ENCODE results near the gene POC5.

The POC5 gene

GRCh38 chr5:75660678-75661465 lies 56.4 kb downstream of the POC5 start:
- DNase-seq = no peak
- no peak for ATAC-seq

GRCh38 chr5:75659791-75660450 lies 57.3 kb downstream of the POC5 start:
- ATAC-seq (no peak), DNase-seq (no peak)

DNA sequence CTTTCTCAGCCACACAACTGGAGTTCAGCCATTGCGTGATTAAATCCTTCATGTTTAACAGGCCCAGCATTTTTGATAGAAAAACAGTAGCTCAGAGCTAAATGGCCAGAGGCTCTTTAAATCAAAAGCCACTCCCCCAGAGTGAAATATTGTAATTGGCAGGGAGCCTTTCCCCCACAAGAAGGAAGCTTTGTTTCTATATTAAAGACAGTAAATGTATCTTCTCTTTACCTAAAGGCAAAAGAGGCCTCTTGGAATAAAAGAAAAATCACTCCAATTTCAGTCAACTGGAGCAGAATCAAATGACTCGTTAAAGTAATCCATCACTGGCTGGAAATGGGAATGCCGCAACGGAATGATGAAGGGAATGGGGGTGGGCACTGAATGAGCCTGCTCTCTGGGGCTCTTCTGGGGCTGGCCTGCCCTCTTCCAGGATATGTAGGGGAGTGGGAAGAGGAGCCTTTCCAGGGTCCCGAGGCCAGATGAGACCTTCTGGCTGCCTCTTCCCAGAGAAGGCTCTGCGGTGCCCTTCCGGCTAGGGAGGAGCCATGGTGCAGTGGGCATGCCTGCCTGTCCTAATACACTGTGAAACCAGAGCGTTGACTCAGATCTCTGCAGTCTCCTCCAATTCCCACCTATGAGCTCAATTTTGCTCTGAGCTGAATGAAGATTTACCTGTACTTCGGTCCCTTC lies 60.8 kb downstream of the POC5 start:
- no peak for DNase-seq
- no peak for ATAC-seq

DNA sequence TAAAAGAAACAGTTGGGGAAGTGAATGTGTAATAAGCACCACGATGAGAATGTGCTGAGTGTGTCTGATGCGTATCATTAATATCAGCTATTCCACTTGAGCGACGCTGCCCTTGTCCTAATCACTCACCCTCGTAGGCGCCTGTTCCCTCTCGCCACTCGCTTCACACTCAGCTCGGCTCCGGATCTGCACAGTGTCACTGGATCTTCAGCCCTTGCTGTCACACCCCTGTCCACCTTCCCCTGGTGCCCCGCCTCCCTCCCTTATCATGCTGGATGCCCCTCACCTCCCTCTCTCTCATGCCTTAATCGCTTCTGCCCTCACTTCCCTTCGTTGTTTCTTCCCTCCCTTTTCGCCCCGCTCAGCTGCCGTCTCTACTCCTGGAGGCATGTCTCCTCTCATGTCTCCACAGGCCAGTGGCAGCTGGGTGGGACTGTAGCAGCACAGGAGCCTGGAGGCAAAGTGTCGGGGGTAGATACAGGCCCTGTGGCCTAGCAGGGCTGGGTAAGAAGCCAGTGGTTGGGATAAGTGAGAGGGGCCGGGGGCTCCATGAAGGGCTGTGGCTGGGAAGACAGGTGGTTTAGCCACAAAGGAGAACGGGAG lies 62.4 kb downstream of the POC5 start:
- ATAC-seq = no peak

DNA sequence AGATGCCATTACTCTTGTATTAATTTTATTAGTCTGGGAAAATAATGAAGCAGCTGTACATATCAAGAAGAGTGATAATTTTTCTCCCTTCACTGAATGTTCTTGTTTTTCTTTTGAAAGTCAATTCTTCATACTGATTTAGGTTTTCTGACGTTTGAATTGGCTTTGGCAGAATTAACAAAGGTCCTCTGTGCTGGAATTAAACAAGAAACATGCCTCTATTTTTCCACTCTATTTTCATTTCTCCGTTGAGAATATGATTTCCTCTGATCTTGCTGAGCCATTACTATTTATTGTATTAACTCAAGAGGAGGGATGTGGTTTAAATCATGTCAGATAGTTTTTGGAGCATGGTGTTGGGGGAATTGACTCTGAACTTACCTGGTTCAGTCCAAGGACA lies 63.7 kb downstream of the POC5 start:
- DNase-seq (no peak), ATAC-seq (no peak)

More for the DNA sequence above, 62.4 kb downstream of the POC5 start:
- DNase-seq = no peak

DNA sequence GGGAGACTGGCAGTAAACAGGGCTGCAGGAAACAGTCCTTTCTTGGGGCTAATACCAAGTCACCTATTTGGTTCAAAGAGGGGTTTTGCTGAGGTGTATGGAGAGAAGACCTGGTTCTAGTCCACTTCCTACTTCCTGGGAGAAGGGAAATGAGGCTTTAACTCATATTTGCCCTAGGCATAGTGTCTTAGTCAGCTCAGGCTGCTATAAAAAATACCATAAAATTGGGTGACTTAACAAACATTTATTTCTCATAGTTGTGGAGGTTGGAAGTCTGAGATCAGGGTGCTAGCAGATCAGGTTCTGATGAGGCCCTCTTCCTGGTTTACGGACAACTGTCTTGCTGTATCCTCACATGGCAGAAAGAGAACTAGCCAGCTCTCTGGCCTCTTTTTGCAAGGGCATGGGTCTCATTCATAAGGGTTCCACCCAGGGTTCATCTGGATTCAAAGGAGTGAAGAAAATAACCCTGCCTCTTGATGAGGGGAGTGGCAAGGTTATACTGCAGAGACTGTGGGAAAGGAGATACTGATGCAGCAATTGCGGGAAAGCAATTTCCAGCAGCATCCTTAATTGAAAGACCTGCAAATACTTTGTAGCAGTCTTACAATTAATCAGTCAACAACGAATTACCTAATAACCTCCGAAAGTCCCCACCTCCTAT lies 65.5 kb downstream of the POC5 start:
- no peak for ATAC-seq

GRCh38 chr5:75648712-75649111 lies 68.5 kb downstream of the POC5 start:
- no peak for ATAC-seq
- no peak for DNase-seq

More for the DNA sequence above, 65.5 kb downstream of the POC5 start:
- no peak for DNase-seq

- no peak for ATAC-seq
- no peak for DNase-seq
These were observed 76.4 kb downstream of the POC5 start for GRCh38 chr5:75640826-75641225.

GRCh38 chr5:75640395-75640794 lies 76.8 kb downstream of the POC5 start:
- no peak for DNase-seq
- no peak for ATAC-seq

- no peak for DNase-seq
- no peak for ATAC-seq
These were observed 77.5 kb downstream of the POC5 start for GRCh38 chr5:75639535-75640311.

DNA sequence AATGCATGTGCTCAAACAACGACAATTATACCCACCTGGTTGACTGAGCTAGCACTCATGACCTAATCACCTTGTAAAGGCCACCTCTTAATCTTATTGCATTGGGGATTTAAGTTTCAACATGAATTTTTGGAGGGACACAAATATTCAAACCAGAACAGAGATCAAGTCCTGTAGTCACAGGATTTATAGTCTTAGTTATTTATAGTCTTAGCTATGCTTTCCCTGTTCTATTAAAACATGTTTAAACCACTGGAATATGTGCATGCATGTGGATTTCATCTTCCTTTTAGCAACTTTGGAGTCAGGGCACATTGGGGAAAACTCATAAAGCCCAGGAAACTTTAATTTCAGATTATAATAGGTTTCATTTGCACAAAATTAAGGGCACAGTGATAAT lies 79.3 kb downstream of the POC5 start:
- ATAC-seq (no peak), DNase-seq (no peak)

DNA sequence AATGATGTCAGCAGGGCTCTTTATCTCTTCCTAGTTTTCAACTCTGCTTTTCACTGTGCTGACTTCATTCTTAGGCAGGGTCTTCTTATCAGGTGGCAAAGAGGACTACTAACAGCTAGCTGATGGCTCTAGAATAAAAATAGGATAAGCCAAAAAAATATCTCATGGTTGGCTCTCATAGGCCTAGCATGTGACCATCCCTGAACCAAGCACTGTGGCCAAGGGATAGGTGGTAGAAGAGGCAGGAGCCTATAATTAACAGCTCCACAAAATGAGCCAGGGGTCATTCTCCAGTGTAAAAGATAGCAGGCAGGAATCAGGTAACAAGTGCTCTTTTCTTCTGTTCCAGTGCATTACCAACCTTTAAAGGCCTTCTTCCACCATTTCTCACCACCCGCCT lies 84.9 kb downstream of the POC5 start:
- ATAC-seq (no peak), DNase-seq (no peak)

DNA sequence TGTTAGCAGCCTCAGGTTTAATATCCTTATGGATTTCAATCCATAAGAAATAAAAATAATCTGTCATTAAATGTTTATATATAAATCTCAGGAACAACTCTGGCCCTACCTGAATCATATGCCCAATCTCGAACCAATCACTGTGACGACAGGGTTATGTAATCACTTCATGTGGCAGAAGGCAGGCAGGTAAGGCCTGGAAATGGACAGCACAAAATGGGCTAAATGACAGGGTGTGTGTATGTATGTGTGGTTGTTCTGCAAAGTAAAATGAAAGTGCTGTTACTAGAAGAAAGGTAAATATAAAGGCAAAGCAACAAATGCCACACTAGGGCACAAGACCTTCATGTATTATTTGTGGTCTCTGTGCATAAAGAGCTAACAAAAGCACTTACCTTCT lies 86.4 kb downstream of the POC5 start:
- no peak for ATAC-seq
- no peak for DNase-seq

DNA sequence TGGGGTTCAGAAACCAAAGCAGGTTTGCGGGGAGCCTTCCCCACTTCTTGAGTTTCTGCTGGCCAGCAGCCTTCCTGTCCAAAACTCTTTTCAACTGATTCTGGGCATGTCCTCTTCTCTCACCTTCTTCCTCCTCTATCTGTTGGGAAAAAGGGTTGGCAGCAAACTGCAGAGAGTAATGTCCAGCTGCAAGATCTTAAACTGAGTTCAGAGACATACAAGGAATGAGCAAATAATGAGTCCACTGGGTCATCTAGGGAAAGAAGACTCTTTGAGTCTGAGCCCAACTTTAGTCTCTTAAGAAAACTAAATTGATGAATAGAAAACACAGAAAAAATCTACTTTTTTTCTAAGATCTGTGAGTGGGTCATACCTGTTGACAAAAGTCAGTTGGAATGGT lies 89.4 kb downstream of the POC5 start:
- DNase-seq (no peak), ATAC-seq (no peak)

GRCh38 chr5:75626959-75627358 lies 90.3 kb downstream of the POC5 start:
- no peak for DNase-seq
- ATAC-seq = no peak
